LNCaP clone FGC (cell line): ENCODE measurements around the gene SANBR.
"Not testable (repeated sequence)": the region's sequence is repeated elsewhere in the genome, so short reads cannot be mapped to it uniquely, and the experiment has no call there.

Experiments
- DNase-seq: peaks from one replicate; pipeline ENCODE4 v3.0.0-alpha.2; 2011; ENCODE audit warnings: low read depth
- H3K4me3 ChIP-seq: 2 replicates; pipeline ENCODE4 v1.5.1; 2011; ENCODE audit warnings: mild to moderate bottlenecking, low read depth, low read length, control low read depth
- CTCF ChIP-seq: IDR thresholded peaks from 2 replicates; pipeline ENCODE4 v1.5.1; 2012; ENCODE audit warnings: mild to moderate bottlenecking; ENCODE audit not compliant: control insufficient read depth, insufficient read depth; ENCODE audit errors: extremely low read depth

The SANBR gene

GRCh38 chr2:61018798-61019197, 46.9 kb upstream of the SANBR start:
- H3K4me3 ChIP-seq: peak overlapping the region; percentile 68
- no peak for TF ChIP-seq CTCF
- no peak for DNase-seq

GRCh38 chr2:61021228-61021660, 44.4 kb upstream of the SANBR start:
- TF ChIP-seq CTCF: no peak
- no peak for DNase-seq
- no peak overlapping the region for H3K4me3 ChIP-seq

- no peak overlapping the region for H3K4me3 ChIP-seq
- DNase-seq: no peak
Observed at GRCh38 chr2:61023670-61024069, 42.0 kb upstream of the SANBR start.

GRCh38 chr2:61029533-61029932, 36.1 kb upstream of the SANBR start:
- H3K4me3 ChIP-seq: no peak overlapping the region
- TF ChIP-seq CTCF: no peak
- no peak for DNase-seq

More at GRCh38 chr2:61023670-61024069, 42.0 kb upstream of the SANBR start:
- no peak for TF ChIP-seq CTCF

GRCh38 chr2:61034592-61034991, 31.1 kb upstream of the SANBR start:
- DNase-seq, H3K4me3 ChIP-seq: not testable (repeated sequence)

GRCh38 chr2:61036643-61037042, 29.0 kb upstream of the SANBR start:
- not testable (repeated sequence) for H3K4me3 ChIP-seq, DNase-seq

- DNase-seq: no peak
- H3K4me3 ChIP-seq: no peak overlapping the region
- no peak for TF ChIP-seq CTCF
Observed at GRCh38 chr2:61042807-61043206, 22.9 kb upstream of the SANBR start.

GRCh38 chr2:61044636-61045035, 21.0 kb upstream of the SANBR start:
- DNase-seq: no peak
- no peak for TF ChIP-seq CTCF
- H3K4me3 ChIP-seq: no peak overlapping the region
